ENCODE results near the gene LTB.

Gene LTB

DNA sequence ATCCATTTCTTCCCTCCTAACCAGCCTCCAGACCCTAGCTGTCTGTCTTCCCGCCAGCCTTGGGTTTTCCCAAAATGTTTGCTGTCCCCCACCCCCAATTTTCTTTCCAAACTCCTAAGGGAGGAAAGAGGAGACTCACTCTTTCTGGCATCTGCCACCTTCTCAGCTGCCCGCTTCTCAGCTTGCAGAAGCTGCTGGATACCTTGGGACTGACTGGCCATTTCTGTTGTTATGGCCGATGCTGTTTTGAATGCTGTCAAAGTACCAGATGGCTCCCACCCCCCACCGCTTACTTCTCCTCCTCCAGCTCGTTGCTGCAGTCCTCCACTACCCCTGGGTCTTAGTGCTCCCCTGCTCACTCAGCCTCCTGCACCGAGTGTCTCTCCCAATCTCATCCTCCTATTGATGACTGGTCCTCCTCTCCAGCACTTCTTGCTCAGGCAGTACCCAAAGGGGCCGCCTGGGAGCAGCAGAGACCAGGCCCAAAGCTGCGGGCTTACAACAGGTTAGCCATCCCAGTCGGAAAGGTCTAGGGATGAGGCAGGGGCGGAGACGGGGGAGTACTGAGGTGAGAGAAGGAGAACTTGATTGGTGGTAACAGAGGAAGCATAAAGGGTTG is 35.8 kb downstream of the LTB start, which contains the start of gene ATP6V1G2:
Gene ATP6V1G2 (minus strand): TSS at position 270 of the 619 bp plus-strand sequence. CDS start 49 bp downstream, at position 221.
- Histone ChIP-seq H3K9me3 (ENCODE audit: severe bottlenecking) (no peaks in the 10 kb centered on the region), H3K27ac (ENCODE audit: poor library complexity, severe bottlenecking) (peak within 1 kb of the TSS; percentile 58), H3K4me1 (ENCODE audit: insufficient read depth, poor library complexity, severe bottlenecking) (peaks cover 7% of the 10 kb centered on the region), H3K27me3 (ENCODE audit: insufficient read depth, poor library complexity, severe bottlenecking) (no peaks in the 10 kb centered on the region), H3K36me3 (ENCODE audit: low read depth) (peaks cover 41% of the 10 kb centered on the region), H3K4me3 (ENCODE audit: severe bottlenecking) (peak within 1 kb of the TSS; percentile 43)
- TF ChIP-seq, protein P1, sequence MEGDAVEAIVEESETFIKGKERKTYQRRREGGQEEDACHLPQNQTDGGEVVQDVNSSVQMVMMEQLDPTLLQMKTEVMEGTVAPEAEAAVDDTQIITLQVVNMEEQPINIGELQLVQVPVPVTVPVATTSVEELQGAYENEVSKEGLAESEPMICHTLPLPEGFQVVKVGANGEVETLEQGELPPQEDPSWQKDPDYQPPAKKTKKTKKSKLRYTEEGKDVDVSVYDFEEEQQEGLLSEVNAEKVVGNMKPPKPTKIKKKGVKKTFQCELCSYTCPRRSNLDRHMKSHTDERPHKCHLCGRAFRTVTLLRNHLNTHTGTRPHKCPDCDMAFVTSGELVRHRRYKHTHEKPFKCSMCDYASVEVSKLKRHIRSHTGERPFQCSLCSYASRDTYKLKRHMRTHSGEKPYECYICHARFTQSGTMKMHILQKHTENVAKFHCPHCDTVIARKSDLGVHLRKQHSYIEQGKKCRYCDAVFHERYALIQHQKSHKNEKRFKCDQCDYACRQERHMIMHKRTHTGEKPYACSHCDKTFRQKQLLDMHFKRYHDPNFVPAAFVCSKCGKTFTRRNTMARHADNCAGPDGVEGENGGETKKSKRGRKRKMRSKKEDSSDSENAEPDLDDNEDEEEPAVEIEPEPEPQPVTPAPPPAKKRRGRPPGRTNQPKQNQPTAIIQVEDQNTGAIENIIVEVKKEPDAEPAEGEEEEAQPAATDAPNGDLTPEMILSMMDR (IDR thresholded peaks at IDR 0.05; ENCODE audit: poor library complexity, severe bottlenecking) = peak; percentile 99
- peak; percentile 94 for DNase-seq (ENCODE audit: low spot score)
- peak; percentile 78 for ATAC-seq (ENCODE audit: low read depth)

DNA sequence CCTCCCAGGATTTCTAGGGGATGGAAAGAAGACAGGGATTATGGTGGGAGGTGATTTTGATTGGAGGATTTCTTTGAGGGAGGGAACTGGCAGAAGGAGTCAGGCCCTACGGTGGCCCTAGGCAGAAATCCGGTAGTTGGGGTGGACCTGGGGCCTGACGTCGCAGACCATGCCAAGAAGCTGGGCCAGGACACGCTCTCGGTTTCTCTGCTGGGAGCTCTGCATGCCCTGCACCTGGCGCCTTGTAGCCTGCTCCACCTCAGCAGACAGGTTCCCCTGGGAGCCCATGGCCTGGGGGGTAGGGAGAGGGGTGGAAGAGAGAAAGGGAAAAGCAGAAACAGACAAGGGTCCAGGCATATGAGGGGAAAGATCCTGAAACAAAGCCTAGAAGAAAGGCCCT is 36.9 kb downstream of the LTB start:
- Histone ChIP-seq H3K9me3 (ENCODE audit: severe bottlenecking) (no peaks in the 10 kb centered on the region), H3K36me3 (ENCODE audit: low read depth) (peaks cover 40% of the 10 kb centered on the region), H3K4me1 (ENCODE audit: insufficient read depth, poor library complexity, severe bottlenecking) (peaks cover 8% of the 10 kb centered on the region), H3K4me3 (ENCODE audit: severe bottlenecking) (no peak overlapping the region), H3K27ac (ENCODE audit: poor library complexity, severe bottlenecking) (no peak overlapping the region), H3K27me3 (ENCODE audit: insufficient read depth, poor library complexity, severe bottlenecking) (no peaks in the 10 kb centered on the region)
- no peak for DNase-seq (ENCODE audit: low spot score)
- no peak for ATAC-seq (ENCODE audit: low read depth)
- TF ChIP-seq, protein P1 (IDR thresholded peaks at IDR 0.05; ENCODE audit: poor library complexity, severe bottlenecking) = no peak

DNA sequence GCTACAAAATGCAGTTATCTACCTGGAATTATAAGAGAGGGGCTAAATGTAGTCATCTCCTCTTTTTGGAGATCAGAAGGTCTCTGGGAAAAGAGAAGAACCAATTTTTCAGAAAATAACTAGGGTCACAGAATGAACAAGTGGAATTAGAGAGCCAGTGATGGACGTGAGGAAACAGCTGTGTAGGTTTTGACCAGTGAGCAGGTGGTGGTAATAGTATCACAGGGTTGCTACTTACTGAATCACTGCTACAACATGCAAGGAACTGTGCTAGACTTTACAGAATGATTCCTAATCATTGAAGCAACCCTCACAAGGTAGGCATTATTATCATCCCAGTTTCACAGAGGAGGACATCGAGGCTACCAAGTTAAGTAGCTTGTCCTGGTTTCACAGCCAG is 37.5 kb downstream of the LTB start:
- Histone ChIP-seq H3K4me3 (ENCODE audit: severe bottlenecking) (no peak overlapping the region), H3K27me3 (ENCODE audit: insufficient read depth, poor library complexity, severe bottlenecking) (no peaks in the 10 kb centered on the region), H3K36me3 (ENCODE audit: low read depth) (peaks cover 40% of the 10 kb centered on the region), H3K27ac (ENCODE audit: poor library complexity, severe bottlenecking) (no peak overlapping the region), H3K4me1 (ENCODE audit: insufficient read depth, poor library complexity, severe bottlenecking) (peaks cover 12% of the 10 kb centered on the region), H3K9me3 (ENCODE audit: severe bottlenecking) (no peaks in the 10 kb centered on the region)
- TF ChIP-seq, protein P1 (IDR thresholded peaks at IDR 0.05; ENCODE audit: poor library complexity, severe bottlenecking) = no peak
- DNase-seq (ENCODE audit: low spot score) = no peak
- ATAC-seq (ENCODE audit: low read depth) = no peak

DNA sequence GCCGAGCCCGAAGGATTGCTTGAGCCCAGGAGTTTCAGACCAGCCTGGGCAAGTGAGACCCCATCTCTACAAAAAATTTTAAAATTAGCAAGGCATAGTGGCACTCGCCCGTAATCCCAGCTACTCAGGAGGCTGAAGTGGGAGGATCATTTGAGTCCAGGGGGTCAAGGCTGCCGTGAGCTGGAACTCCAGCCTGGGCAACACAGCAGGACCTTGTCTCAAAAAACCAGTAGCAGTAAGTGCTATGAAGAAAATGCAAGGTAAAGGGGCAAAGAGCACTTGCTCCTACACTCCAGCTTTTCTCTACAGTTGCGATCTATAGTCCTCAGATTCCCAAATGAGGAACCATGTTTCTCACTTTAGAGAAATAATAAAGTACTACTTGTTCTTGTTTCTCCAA is 38.6 kb downstream of the LTB start:
- H3K4me1 ChIP-seq (ENCODE audit: insufficient read depth, poor library complexity, severe bottlenecking) = peaks cover 15% of the 10 kb centered on the region
- ATAC-seq (ENCODE audit: low read depth) = no peak
- no peak for DNase-seq (ENCODE audit: low spot score)
- H3K27ac ChIP-seq (ENCODE audit: poor library complexity, severe bottlenecking) = no peak overlapping the region
- TF ChIP-seq, protein P1 (IDR thresholded peaks at IDR 0.05; ENCODE audit: poor library complexity, severe bottlenecking) = no peak
- no peaks in the 10 kb centered on the region for H3K9me3 ChIP-seq (ENCODE audit: severe bottlenecking)
- peaks cover 40% of the 10 kb centered on the region for H3K36me3 ChIP-seq (ENCODE audit: low read depth)
- no peaks in the 10 kb centered on the region for H3K27me3 ChIP-seq (ENCODE audit: insufficient read depth, poor library complexity, severe bottlenecking)
- H3K4me3 ChIP-seq (ENCODE audit: severe bottlenecking) = no peak overlapping the region
